ENCODE data around the gene NEIL3.

- no peak for TF ChIP-seq EZH2phosphoT487 (IDR thresholded peaks at IDR 0.05; ENCODE audit: insufficient read depth, low read depth)
- TF ChIP-seq EZH2 (IDR thresholded peaks at IDR 0.05; ENCODE audit: insufficient read depth, poor library complexity, severe bottlenecking) = no peak
Observed at GRCh38 chr4:177384856-177385397, 75.3 kb downstream of the NEIL3 start.

All from GM23248 (cell line).